DOHH2 (cell line): ENCODE measurements around the gene GH2.

Source experiments
- EZH2phosphoT487 ChIP-seq: fragments of 200-600 bp; sonication (generic); IDR thresholded peaks from 2 replicates; pipeline ENCODE4 v1.6.1; 2017; ENCODE audit warnings: borderline replicate concordance, mild to moderate bottlenecking, antibody characterized with exemption, low read length, moderate library complexity, mixed read lengths
- TF ChIP-seq, protein P1 (sequence below): fragments of 200-600 bp; sonication (generic); IDR thresholded peaks from one replicate; pipeline ENCODE4 v1.5.1; 2014; ENCODE audit warnings: antibody characterized with exemption, mild to moderate bottlenecking, low read depth, low read length; ENCODE audit not compliant: poor library complexity, severe bottlenecking

DNA sequence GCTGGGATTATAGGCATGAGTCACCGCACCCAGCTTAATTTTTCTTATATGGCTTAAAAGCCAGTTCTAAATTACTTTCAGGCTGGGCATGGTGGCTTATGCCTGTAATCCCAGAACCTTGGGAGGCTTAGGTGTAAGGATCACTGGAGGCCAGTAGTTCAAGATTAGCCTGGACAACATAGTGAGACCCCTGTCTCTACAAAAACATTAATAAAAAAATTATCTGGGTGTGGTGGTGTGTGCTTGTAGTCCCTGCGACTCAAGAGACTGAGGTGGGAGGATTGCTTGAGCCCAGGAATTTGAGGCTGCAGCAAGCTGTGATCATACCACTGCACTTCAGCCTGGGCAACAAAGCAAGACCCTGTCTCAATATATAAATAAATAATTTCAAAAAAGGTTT, 28.5 kb downstream of the GH2 start:
- TF ChIP-seq, protein P1, sequence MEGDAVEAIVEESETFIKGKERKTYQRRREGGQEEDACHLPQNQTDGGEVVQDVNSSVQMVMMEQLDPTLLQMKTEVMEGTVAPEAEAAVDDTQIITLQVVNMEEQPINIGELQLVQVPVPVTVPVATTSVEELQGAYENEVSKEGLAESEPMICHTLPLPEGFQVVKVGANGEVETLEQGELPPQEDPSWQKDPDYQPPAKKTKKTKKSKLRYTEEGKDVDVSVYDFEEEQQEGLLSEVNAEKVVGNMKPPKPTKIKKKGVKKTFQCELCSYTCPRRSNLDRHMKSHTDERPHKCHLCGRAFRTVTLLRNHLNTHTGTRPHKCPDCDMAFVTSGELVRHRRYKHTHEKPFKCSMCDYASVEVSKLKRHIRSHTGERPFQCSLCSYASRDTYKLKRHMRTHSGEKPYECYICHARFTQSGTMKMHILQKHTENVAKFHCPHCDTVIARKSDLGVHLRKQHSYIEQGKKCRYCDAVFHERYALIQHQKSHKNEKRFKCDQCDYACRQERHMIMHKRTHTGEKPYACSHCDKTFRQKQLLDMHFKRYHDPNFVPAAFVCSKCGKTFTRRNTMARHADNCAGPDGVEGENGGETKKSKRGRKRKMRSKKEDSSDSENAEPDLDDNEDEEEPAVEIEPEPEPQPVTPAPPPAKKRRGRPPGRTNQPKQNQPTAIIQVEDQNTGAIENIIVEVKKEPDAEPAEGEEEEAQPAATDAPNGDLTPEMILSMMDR: no peak
- no peak for TF ChIP-seq EZH2phosphoT487
